GM21737 (cell line): ENCODE measurements around the gene MAP3K9.
A peak's percentile ranks its signal among the peaks of the same experiment; 100 is the strongest.

ENCODE experiments used
- ATAC-seq: cut with Tn5 transposase; IDR thresholded peaks from one replicate; pipeline ENCODE4 v1.9.1; 2021; ENCODE audit warnings: mild to moderate bottlenecking, moderate library complexity; ENCODE audit not compliant: unreplicated experiment

Gene MAP3K9

GRCh38 chr14:70821584-70822529 lies 12.5 kb upstream of the MAP3K9 start:
- no peak for ATAC-seq

- no peak for ATAC-seq
Observed at GRCh38 chr14:70816525-70816924, 7.2 kb upstream of the MAP3K9 start.

GRCh38 chr14:70814466-70814865 lies 5.2 kb upstream of the MAP3K9 start:
- no peak for ATAC-seq

- ATAC-seq: no peak
Observed at GRCh38 chr14:70812124-70812818, 3.0 kb upstream of the MAP3K9 start.

- ATAC-seq: no peak
Observed at GRCh38 chr14:70811578-70811977, 2.3 kb upstream of the MAP3K9 start.

- ATAC-seq: no peak
Observed at GRCh38 chr14:70811050-70811449, 1.7 kb upstream of the MAP3K9 start.

- ATAC-seq: no peak
Observed at GRCh38 chr14:70810621-70811020, 1.3 kb upstream of the MAP3K9 start.

- peak; percentile 19 for ATAC-seq
Observed at GRCh38 chr14:70808416-70809224, 693 bp downstream of the MAP3K9 start.

GRCh38 chr14:70807898-70808415 lies 1.4 kb downstream of the MAP3K9 start:
- ATAC-seq: no peak

GRCh38 chr14:70804556-70805162 lies 4.7 kb downstream of the MAP3K9 start:
- ATAC-seq: no peak

- peak; percentile 54 for ATAC-seq
Observed at GRCh38 chr14:70803321-70804310, 5.7 kb downstream of the MAP3K9 start.

GRCh38 chr14:70802379-70802778 lies 6.9 kb downstream of the MAP3K9 start:
- ATAC-seq: no peak

- no peak for ATAC-seq
Observed at GRCh38 chr14:70801836-70802235, 7.5 kb downstream of the MAP3K9 start.

GRCh38 chr14:70796551-70796950 lies 12.8 kb downstream of the MAP3K9 start:
- no peak for ATAC-seq

- ATAC-seq: no peak
Observed at GRCh38 chr14:70794294-70794693, 15.0 kb downstream of the MAP3K9 start.

GRCh38 chr14:70793637-70794036 lies 15.7 kb downstream of the MAP3K9 start:
- ATAC-seq: no peak

- ATAC-seq: no peak
Observed at GRCh38 chr14:70792939-70793338, 16.4 kb downstream of the MAP3K9 start.

GRCh38 chr14:70791971-70792370 lies 17.3 kb downstream of the MAP3K9 start:
- ATAC-seq: no peak

- ATAC-seq: no peak
Observed at GRCh38 chr14:70789961-70790360, 19.4 kb downstream of the MAP3K9 start.
